CD14-positive monocyte (primary cell): ENCODE measurements around the gene DYNC1H1. TPM values are rescaled to one million over a fixed set of nuclear protein-coding genes. Genes with fewer than 3 reads are reported as not detected.

ENCODE experiments used
- DNase-seq, 3 donors: peaks; one replicate each; pipeline ENCODE4 v3.0.0-alpha.2; 2011 to 2022
- H2AFZ ChIP-seq: 2 replicates; pipeline ENCODE4 v1.6.0; 2012; ENCODE audit warnings: mild to moderate bottlenecking, low read depth, low read length, inconsistent platforms; ENCODE audit not compliant: insufficient read depth, poor library complexity, severe bottlenecking
- H3K27ac ChIP-seq, 2 donors: 1 replicate in 1 of 2; 2 replicates in 1 of 2; pipeline ENCODE4 v1.5.1; 2012 to 2013; ENCODE audit warnings: low read length in 2 of 2, control low read depth in 1 of 2, inconsistent platforms in 1 of 2, low read depth in 1 of 2, mild to moderate bottlenecking in 1 of 2
- H3K27me3 ChIP-seq, 2 donors: one replicate each; pipeline versions ENCODE4 v1.6.0 to v1.6.1; 2011 to 2013; ENCODE audit warnings: low read length in 2 of 2; ENCODE audit not compliant: control insufficient read depth in 2 of 2, insufficient read depth in 2 of 2
- H3K36me3 ChIP-seq, 2 donors: replicated peaks in 1 of 2; 1 replicate in 1 of 2; 2 replicates in 1 of 2; pipeline versions ENCODE4 v1.5.1 to v1.6.1; 2012 to 2013; ENCODE audit warnings: low read length in 2 of 2, control low read depth in 1 of 2, inconsistent platforms in 1 of 2, mild to moderate bottlenecking in 1 of 2; ENCODE audit not compliant: insufficient read depth in 2 of 2, control insufficient read depth in 1 of 2
- H3K4me1 ChIP-seq, 2 donors: 1 replicate in 1 of 2; 2 replicates in 1 of 2; pipeline versions ENCODE4 v1.5.1 to v1.6.1; 2012 to 2013; ENCODE audit warnings: low read length in 2 of 2, control low read depth in 1 of 2, inconsistent platforms in 1 of 2, mild to moderate bottlenecking in 1 of 2, moderate library complexity in 1 of 2; ENCODE audit not compliant: insufficient read depth in 2 of 2, control insufficient read depth in 1 of 2
- H3K4me2 ChIP-seq: replicated peaks from 2 replicates; pipeline ENCODE3; 2012; ENCODE audit warnings: low read length, moderate library complexity, mild to moderate bottlenecking; ENCODE audit not compliant: poor library complexity, severe bottlenecking; ENCODE audit errors: extremely low read depth
- H3K4me3 ChIP-seq, 3 experiments: fragments of 200-600 bp in 1 of 3; sonication (generic) in 1 of 3; replicated peaks in 1 of 3; 1 replicate in 2 of 3; 2 replicates in 1 of 3; pipeline ENCODE4 v1.5.1; 2011 to 2013; ENCODE audit warnings: low read length in 3 of 3, mild to moderate bottlenecking in 3 of 3, control low read depth in 2 of 3, low read depth in 2 of 3, inconsistent platforms in 1 of 3, moderate library complexity in 1 of 3
- H3K79me2 ChIP-seq: 2 replicates; pipeline ENCODE4 v1.6.0; 2012; ENCODE audit warnings: mild to moderate bottlenecking, control low read depth, inconsistent platforms, low read length, moderate library complexity; ENCODE audit not compliant: insufficient read depth
- H3K9ac ChIP-seq: 2 replicates; pipeline ENCODE4 v1.6.0; 2017; ENCODE audit warnings: low read length, mild to moderate bottlenecking; ENCODE audit not compliant: insufficient read depth, poor library complexity, severe bottlenecking
- H3K9me3 ChIP-seq, 2 donors: replicated peaks in 1 of 2; 1 replicate in 1 of 2; 2 replicates in 1 of 2; pipeline versions ENCODE4 v1.5.1 to v1.6.1; 2012 to 2013; ENCODE audit warnings: low read length in 2 of 2, control low read depth in 1 of 2; ENCODE audit not compliant: control insufficient read depth in 1 of 2, insufficient read depth in 1 of 2
- H4K20me1 ChIP-seq: 2 replicates; pipeline ENCODE4 v1.6.0; 2012; ENCODE audit warnings: mild to moderate bottlenecking, low read length, control low read depth, moderate library complexity; ENCODE audit not compliant: insufficient read depth
- H3K27ac Mint-ChIP-seq, 7 donors: one replicate each; pipeline ENCODE4 v1.8.0; 2020; ENCODE audit warnings: mild to moderate bottlenecking in 7 of 7, mixed read lengths in 7 of 7, moderate library complexity in 6 of 7, inconsistent platforms in 2 of 7
- H3K27me3 Mint-ChIP-seq, 3 donors: one replicate each; pipeline ENCODE4 v1.8.0; 2021 to 2022; ENCODE audit warnings: low read depth in 3 of 3, mild to moderate bottlenecking in 3 of 3, mixed read lengths in 3 of 3, moderate library complexity in 3 of 3, inconsistent platforms in 1 of 3
- H3K36me3 Mint-ChIP-seq, 2 donors: one replicate each; pipeline ENCODE4 v1.8.0; 2020; ENCODE audit warnings: mixed read lengths in 2 of 2, inconsistent platforms in 1 of 2, mild to moderate bottlenecking in 1 of 2
- H3K4me1 Mint-ChIP-seq: one replicate; pipeline ENCODE4 v1.8.0; 2020; ENCODE audit warnings: mild to moderate bottlenecking, mixed read lengths
- H3K4me3 Mint-ChIP-seq, 2 donors: one replicate each; pipeline ENCODE4 v1.8.0; 2020; ENCODE audit warnings: mild to moderate bottlenecking in 2 of 2, mixed read lengths in 2 of 2, moderate library complexity in 1 of 2
- H3K9me3 Mint-ChIP-seq, 7 donors: one replicate each; pipeline ENCODE4 v1.8.0; 2020 to 2022; ENCODE audit warnings: mixed read lengths in 7 of 7, mild to moderate bottlenecking in 6 of 7, moderate library complexity in 6 of 7, inconsistent platforms in 2 of 7
- WGBS: methylation state at CpG from one replicate; pipeline ENCODE4 v1.1.5; 2013; ENCODE audit warnings: missing lambda C conversion rate; ENCODE audit not compliant: insufficient coverage; 5-methylcytosine and 5-hydroxymethylcytosine counted together
- intact Hi-C, 2 donors: fragments of 100-400 bp; cut with micrococcal nuclease; formaldehyde crosslinking; loops; one replicate each; pipeline versions ENCODE4 v1.15.0 to v1.15.1; 2023
- polyA plus RNA-seq, 3 donors: library from polyadenylated mRNA; depleted of rRNA in 1 of 3; unstranded in 2 of 3; stranded (reverse) in 1 of 3; fragments of 300-500 nt in 2 of 3; fragments of >200 nt in 1 of 3; fragmentation: Illumina TruSeq in 2 of 3; gene quantifications; 1 replicate in 2 of 3; 2 replicates in 1 of 3; pipeline ENCODE4 v1.2.3, GENCODE V29; 2012 to 2021
- TF ChIP-seq, protein P1 (sequence below): fragments of 200-600 bp; IDR thresholded peaks from one replicate; pipeline ENCODE4 v1.8.0; 2022; ENCODE audit warnings: antibody characterized with exemption, mild to moderate bottlenecking

The DYNC1H1 gene
- polyA plus RNA-seq, 3 donors, result 14.7 to 87.3 (median 23.6) TPM

DNA sequence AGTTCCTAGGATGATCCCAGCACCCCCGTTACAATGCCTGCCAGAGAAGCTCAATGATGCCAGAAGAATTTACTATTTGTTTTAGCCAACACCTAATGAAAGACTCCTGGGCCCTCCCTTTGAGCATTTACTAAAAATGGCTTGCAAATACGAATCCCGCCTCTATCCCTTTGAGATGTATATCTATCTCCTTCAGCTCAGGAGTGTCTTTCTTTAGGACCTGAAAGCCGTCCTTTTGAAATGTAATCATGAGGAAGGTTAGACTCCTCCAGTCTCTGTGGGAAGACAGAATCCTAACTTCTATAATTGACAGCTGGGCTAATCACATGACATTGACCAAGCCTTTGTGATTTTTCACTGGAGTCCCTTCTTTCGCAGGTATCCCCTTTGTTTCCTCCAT, 19.2 kb upstream of the DYNC1H1 start:
- 40% methylated on average over 1 of the region's 5 CpGs for WGBS
- peaks cover 0 to 7% (median 2%) of the 10 kb centered on the region in 7 donors for H3K9me3 Mint-ChIP-seq
- H3K4me1 ChIP-seq, result peaks cover 17 to 25% of the 10 kb centered on the region in 2 donors
- H3K4me3 ChIP-seq, result no peak overlapping the region
- peaks cover 20% of the 10 kb centered on the region for H3K4me1 Mint-ChIP-seq
- TF ChIP-seq, protein P1, sequence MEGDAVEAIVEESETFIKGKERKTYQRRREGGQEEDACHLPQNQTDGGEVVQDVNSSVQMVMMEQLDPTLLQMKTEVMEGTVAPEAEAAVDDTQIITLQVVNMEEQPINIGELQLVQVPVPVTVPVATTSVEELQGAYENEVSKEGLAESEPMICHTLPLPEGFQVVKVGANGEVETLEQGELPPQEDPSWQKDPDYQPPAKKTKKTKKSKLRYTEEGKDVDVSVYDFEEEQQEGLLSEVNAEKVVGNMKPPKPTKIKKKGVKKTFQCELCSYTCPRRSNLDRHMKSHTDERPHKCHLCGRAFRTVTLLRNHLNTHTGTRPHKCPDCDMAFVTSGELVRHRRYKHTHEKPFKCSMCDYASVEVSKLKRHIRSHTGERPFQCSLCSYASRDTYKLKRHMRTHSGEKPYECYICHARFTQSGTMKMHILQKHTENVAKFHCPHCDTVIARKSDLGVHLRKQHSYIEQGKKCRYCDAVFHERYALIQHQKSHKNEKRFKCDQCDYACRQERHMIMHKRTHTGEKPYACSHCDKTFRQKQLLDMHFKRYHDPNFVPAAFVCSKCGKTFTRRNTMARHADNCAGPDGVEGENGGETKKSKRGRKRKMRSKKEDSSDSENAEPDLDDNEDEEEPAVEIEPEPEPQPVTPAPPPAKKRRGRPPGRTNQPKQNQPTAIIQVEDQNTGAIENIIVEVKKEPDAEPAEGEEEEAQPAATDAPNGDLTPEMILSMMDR, result no peak
- H3K27me3 Mint-ChIP-seq, result peaks cover 38 to 53% (median 49%) of the 10 kb centered on the region in 3 donors
- no peak overlapping the region for H3K27ac ChIP-seq
- no peaks in the 10 kb centered on the region for H4K20me1 ChIP-seq
- no peak overlapping the region for H3K4me2 ChIP-seq
- H2AFZ ChIP-seq, result no peak overlapping the region
- DNase-seq, result no peak
- H3K27me3 ChIP-seq, result peaks cover 6 to 19% of the 10 kb centered on the region in 2 donors
- intact Hi-C loops, result loop anchor here (5.0 to 10.0 kb wide), 3 partner anchors 68 to 180 kb away; partner anchors contain the start of gene PPP2R5C (in 2 of the 2)
- H3K36me3 Mint-ChIP-seq, result peaks cover 2 to 7% of the 10 kb centered on the region in 2 donors
- H3K79me2 ChIP-seq, result peaks cover 16% of the 10 kb centered on the region
- peak overlapping the region in 1 of 7 donors; percentile 19 for H3K27ac Mint-ChIP-seq
- H3K36me3 ChIP-seq, result no peaks in the 10 kb centered on the region
- H3K9me3 ChIP-seq, result no peaks in the 10 kb centered on the region
- H3K9ac ChIP-seq, result no peak overlapping the region
- H3K4me3 Mint-ChIP-seq, result peak overlapping the region in 1 of 2 donors; percentile 36

GRCh38 chr14:101947577-101947903, 16.8 kb upstream of the DYNC1H1 start:
- H3K4me3 Mint-ChIP-seq, result peak overlapping the region; percentile 88 to 98

More at GRCh38 chr14:101947577-101947903, 16.8 kb upstream of the DYNC1H1 start:
- Mint-ChIP-seq H3K36me3 (peaks cover 2 to 7% of the 10 kb centered on the region in 2 donors), H3K27ac (peak overlapping the region; percentile 98 to 100 (median 100)), H3K9me3 (peaks cover 0 to 7% (median 2%) of the 10 kb centered on the region in 7 donors), H3K4me1 (peaks cover 24% of the 10 kb centered on the region), H3K27me3 (peaks cover 32 to 41% (median 39%) of the 10 kb centered on the region in 3 donors)
- Histone ChIP-seq H3K4me3 (peak overlapping the region; percentile 41 to 79 (median 67)), H3K4me1 (peaks cover 17 to 27% of the 10 kb centered on the region in 2 donors), H3K4me2 (peak overlapping the region; percentile 83), H4K20me1 (no peaks in the 10 kb centered on the region), H2AFZ (peak overlapping the region; percentile 74), H3K9me3 (no peaks in the 10 kb centered on the region), H3K36me3 (no peaks in the 10 kb centered on the region), H3K79me2 (peaks cover 16% of the 10 kb centered on the region), H3K27me3 (peaks cover 6 to 19% of the 10 kb centered on the region in 2 donors), H3K27ac (peak overlapping the region; percentile 93 to 96), H3K9ac (peak overlapping the region; percentile 85)
- DNase-seq, result peak in 1 of 3 donors; percentile 18
- TF ChIP-seq, protein P1, result no peak
- intact Hi-C loops, result loop anchor here (5.0 to 10.0 kb wide), 3 partner anchors 70 to 183 kb away; partner anchors contain the start of gene PPP2R5C (in 2 of the 2)
- 13% methylated on average over 8 of the region's 8 CpGs for WGBS
